Activated CD8-positive, alpha-beta T cell treated with anti-CD3 and anti-CD28 coated beads for 36 hours (primary cell): Measurements from ENCODE around the gene PTPRJ. TPM values are rescaled to one million over a fixed set of nuclear protein-coding genes. Genes with fewer than 3 reads are reported as not detected.

Experiments
- ATAC-seq: fragments of 200-7000 bp; cut with Tn5 transposase; one replicate; pipeline ENCODE4 v1.10.0; 2021; ENCODE audit warnings: mild to moderate bottlenecking, moderate library complexity
- CTCF ChIA-PET: fragments of 350-600 bp; sonication (Branson Sonifier 250); formaldehyde crosslinking; loops from one replicate; lab custom pipeline; 2021; ENCODE audit warnings: antibody characterized with exemption; lab: Charles Lee
- POLR2A ChIA-PET: fragments of 350-600 bp; sonication (Branson Sonifier 250); formaldehyde crosslinking; loops from one replicate; lab custom pipeline; 2021; ENCODE audit warnings: antibody characterized with exemption; lab: Charles Lee
- DNase-seq: peaks from one replicate; pipeline ENCODE4 v3.0.0-alpha.2; 2020
- H3K27ac Mint-ChIP-seq: one replicate; pipeline ENCODE4 v1.8.0; 2021; ENCODE audit warnings: mild to moderate bottlenecking, mixed read lengths
- H3K27me3 Mint-ChIP-seq: one replicate; pipeline ENCODE4 v1.8.0; 2021; ENCODE audit warnings: mixed read lengths
- H3K36me3 Mint-ChIP-seq: one replicate; pipeline ENCODE4 v1.8.0; 2021; ENCODE audit warnings: low read depth, mixed read lengths
- H3K4me1 Mint-ChIP-seq: one replicate; pipeline ENCODE4 v1.8.0; 2021; ENCODE audit warnings: low read depth, mixed read lengths
- H3K4me3 Mint-ChIP-seq: one replicate; pipeline ENCODE4 v1.8.0; 2021; ENCODE audit warnings: mild to moderate bottlenecking, moderate library complexity, mixed read lengths
- H3K9me3 Mint-ChIP-seq: one replicate; pipeline ENCODE4 v1.8.0; 2021; ENCODE audit warnings: mixed read lengths
- CTCF ChIP-seq: fragments of 200-600 bp; IDR thresholded peaks from one replicate; pipeline ENCODE4 v1.8.0; 2022; ENCODE audit warnings: antibody characterized with exemption, mild to moderate bottlenecking
- intact Hi-C: fragments of 100-400 bp; cut with micrococcal nuclease; formaldehyde crosslinking; loops from one replicate; pipeline ENCODE4 v1.10.0; 2022
- total RNA-seq, 2 experiments: library from RNA; stranded (reverse); gene quantifications; one replicate each; pipeline ENCODE4 v1.2.3, GENCODE V29; 2021

The PTPRJ gene
- total RNA-seq, 2 experiments from 2014 or later = 21.5 to 23.4 TPM

DNA sequence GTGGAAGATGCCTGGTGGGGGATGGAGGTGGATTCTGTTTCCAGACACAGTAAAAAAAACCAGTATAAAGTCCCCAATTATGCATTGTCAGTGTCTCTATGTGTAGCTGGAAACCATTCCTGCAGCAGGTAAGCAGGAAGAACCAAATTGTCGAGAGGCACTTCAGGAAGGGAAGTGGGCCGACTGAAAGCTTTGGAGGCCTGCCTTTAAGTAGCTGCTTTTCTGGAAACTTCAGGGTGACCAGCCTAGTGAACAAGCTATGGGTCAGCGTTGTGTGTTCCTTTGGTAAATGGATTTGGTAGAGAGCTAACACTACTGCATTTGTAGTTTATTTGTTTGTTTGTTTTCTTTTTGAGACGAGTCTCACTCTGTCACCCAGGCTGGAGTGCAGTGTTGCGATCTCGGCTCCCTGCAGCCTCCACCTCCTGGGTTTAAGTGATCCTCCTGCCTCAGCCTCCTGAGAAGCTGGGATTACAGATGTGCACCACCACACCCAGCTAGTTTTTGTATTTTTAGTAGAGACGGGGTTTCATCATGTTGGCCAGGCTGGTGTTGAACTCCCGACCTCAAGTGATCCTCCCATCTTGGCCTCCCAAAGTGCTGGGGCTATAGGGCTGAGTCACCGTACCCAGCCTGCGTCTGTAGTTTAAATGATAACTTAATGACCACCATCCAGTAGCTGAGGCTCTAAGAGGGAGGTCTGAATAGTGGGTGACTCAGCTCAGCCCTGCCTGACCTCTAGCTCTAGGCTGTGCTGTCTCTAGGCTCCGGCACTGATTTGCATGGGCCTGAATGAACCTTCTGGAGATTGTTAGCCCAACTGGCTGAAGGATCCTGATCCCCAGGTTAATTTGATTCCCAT, 12.8 kb downstream of the PTPRJ start:
- H3K4me1 Mint-ChIP-seq = peaks cover 50% of the 10 kb centered on the region
- no peak for TF ChIP-seq CTCF
- H3K27me3 Mint-ChIP-seq = no peaks in the 10 kb centered on the region
- ChIA-PET CTCF (interaction anchor here (0.8 to 1.9 kb wide), 7 partner anchors 9 to 116 kb away, joined by 3 to 7 read pairs (median 3); no protein-coding TSS in a partner anchor), POLR2A (interaction anchor here (0.9 to 2.8 kb wide), 4 partner anchors 8 to 13 kb away, joined by 3 to 8 read pairs (median 5); no protein-coding TSS in a partner anchor)
- intact Hi-C loops = no loop called here
- DNase-seq (no peak), ATAC-seq (no peak)
- no peak overlapping the region for H3K4me3 Mint-ChIP-seq
- peaks cover 2% of the 10 kb centered on the region for H3K36me3 Mint-ChIP-seq
- no peak overlapping the region for H3K27ac Mint-ChIP-seq
- no peaks in the 10 kb centered on the region for H3K9me3 Mint-ChIP-seq

DNA sequence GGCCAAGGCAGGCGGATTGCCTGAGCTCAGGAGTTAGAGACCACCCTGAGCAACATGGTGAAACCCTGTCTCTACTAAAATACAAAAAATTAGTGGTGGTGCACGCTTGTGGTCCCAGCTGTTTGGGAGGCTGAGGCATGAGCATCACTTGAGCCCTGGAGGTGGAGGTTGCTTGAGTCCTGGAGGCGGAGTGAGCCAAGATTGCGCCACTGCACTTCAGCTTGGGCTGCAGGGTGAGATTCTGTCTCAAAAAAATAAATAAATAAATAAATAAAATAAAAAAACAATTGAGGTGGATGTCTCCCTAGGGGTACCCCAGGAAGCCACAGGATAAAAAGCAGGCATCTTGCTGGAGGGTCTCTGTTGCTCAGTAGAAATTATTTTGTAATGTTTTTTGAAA, 14.1 kb downstream of the PTPRJ start:
- ATAC-seq (no peak), DNase-seq (no peak)
- H3K4me1 Mint-ChIP-seq = peaks cover 58% of the 10 kb centered on the region
- no peak overlapping the region for H3K4me3 Mint-ChIP-seq
- peaks cover 4% of the 10 kb centered on the region for H3K36me3 Mint-ChIP-seq
- intact Hi-C loops = no loop called here
- CTCF ChIA-PET = interaction anchor here (0.9 to 2.3 kb wide), 2 partner anchors 11 to 41 kb away, joined by 3 to 7 read pairs; no protein-coding TSS in a partner anchor
- POLR2A ChIA-PET = interaction anchor here (1.5 to 2.8 kb wide), 3 partner anchors 11 to 16 kb away, joined by 3 to 8 read pairs (median 6); no protein-coding TSS in a partner anchor
- no peak overlapping the region for H3K27ac Mint-ChIP-seq
- TF ChIP-seq CTCF = no peak
- no peaks in the 10 kb centered on the region for H3K9me3 Mint-ChIP-seq
- H3K27me3 Mint-ChIP-seq = no peaks in the 10 kb centered on the region

DNA sequence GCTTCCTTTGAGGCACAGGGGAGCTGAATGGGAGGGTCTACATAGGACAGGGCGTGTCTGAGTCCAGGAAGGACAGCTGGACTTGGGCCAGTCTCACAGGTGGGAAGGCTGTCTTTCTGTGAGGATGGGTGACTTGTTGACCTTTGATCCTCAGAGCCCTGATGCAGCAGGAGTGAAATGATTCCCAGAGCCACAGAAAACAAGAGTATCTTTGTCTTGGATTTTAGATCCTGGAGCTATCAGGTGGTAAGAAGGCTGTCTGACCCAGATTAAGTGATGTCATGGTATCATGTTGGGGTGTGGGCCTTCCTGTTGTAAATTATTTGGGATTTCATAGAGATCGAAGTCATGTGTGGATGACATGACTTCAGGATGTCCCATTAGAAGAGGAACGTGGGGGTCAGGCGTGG, 15.0 kb downstream of the PTPRJ start:
- Mint-ChIP-seq H3K36me3 (peaks cover 4% of the 10 kb centered on the region), H3K4me3 (no peak overlapping the region), H3K9me3 (no peaks in the 10 kb centered on the region), H3K27ac (no peak overlapping the region), H3K27me3 (no peaks in the 10 kb centered on the region), H3K4me1 (peaks cover 57% of the 10 kb centered on the region)
- ATAC-seq (no peak), DNase-seq (no peak)
- TF ChIP-seq CTCF = no peak
- ChIA-PET CTCF (interaction anchor here (2.3 kb wide), 1 partner anchor 12 kb away, joined by 7 read pairs; no protein-coding TSS in a partner anchor), POLR2A (interaction anchor here (0.6 to 2.8 kb wide), 4 partner anchors 12 to 17 kb away, joined by 3 to 8 read pairs (median 4); no protein-coding TSS in a partner anchor)
- intact Hi-C loops = no loop called here

- Mint-ChIP-seq H3K9me3 (no peaks in the 10 kb centered on the region), H3K4me3 (no peak overlapping the region), H3K27ac (peak overlapping the region; percentile 25), H3K4me1 (peaks cover 61% of the 10 kb centered on the region), H3K36me3 (peaks cover 4% of the 10 kb centered on the region), H3K27me3 (no peaks in the 10 kb centered on the region)
- ATAC-seq = no peak
- POLR2A ChIA-PET = interaction anchor here (0.6 to 1.4 kb wide), 4 partner anchors 10 to 204 kb away, joined by 3 to 4 read pairs (median 3); no protein-coding TSS in a partner anchor
- no peak for TF ChIP-seq CTCF
- intact Hi-C loops = no loop called here
- CTCF ChIA-PET = interaction anchor here (1.1 to 2.9 kb wide), 5 partner anchors 8 to 112 kb away, joined by 3 to 7 read pairs (median 4); no protein-coding TSS in a partner anchor
- DNase-seq = no peak
Observed at GRCh38 chr11:47997063-47998053, 17.0 kb downstream of the PTPRJ start.
